DLD1 (cell line): ENCODE results near the gene A2M.
"Not testable (repeated sequence)": the region's sequence is repeated elsewhere in the genome, so short reads cannot be mapped to it uniquely, and the experiment has no call there.

Experiments
- in situ Hi-C: cut with HindIII; loops from 2 replicates; pipeline ENCODE4 v1.10.0; 2017; ENCODE audit warnings: low sequenced_read_pairs

Gene A2M

GRCh38 chr12:9115731-9116559, at the start of gene A2M:
Gene A2M, minus strand, starts transcription at chr12:9115919. Its CDS starts 70 bp downstream, at chr12:9115849.
- in situ Hi-C loops = no loop called here

- in situ Hi-C loops = no loop called here
Observed at GRCh38 chr12:9163392-9163791, 47.7 kb upstream of the A2M start.

DNA sequence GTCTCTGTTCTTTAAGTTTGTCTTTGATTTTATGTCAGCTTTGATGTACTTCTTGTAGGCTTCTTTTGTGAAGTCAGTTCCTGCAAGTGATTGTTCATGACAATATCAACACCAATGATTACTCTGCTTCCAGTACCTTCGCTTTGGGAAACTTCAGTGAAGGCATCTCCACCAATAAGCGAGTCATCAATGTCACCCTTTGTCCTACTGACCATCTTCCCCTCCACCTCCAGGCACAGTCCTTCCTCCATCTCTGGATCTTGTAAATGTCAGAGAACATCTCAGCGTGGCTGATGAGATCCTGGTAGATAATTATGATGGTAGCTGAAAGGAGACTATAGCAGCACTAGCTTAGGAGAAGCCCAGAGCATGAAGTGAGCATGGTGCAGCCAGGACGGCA, 40.4 kb upstream of the A2M start:
- in situ Hi-C loops = no loop called here

- in situ Hi-C loops = no loop called here
Observed at GRCh38 chr12:9149372-9149771, 33.7 kb upstream of the A2M start.

- in situ Hi-C loops = no loop called here
Observed at GRCh38 chr12:9148926-9149325, 33.2 kb upstream of the A2M start.

DNA sequence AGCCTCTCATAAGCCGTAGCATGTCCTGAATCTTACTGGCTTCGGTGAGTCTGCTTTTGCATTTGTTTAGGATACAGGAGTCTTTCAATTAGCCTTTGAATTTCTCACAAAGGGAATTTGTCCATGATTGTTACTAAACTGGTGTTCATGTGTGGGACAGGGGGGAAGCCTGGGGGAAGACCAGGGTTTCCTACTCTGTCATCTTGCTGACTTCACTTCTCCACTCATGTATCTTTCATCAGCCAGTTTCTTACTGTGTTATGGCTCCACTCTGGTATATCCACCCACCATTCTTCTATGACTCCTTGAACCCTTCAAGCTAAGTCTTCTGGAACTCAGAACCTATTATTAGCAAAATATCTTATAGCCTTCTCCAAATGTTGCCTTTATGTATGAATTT, 31.7 kb upstream of the A2M start:
- in situ Hi-C loops = no loop called here

DNA sequence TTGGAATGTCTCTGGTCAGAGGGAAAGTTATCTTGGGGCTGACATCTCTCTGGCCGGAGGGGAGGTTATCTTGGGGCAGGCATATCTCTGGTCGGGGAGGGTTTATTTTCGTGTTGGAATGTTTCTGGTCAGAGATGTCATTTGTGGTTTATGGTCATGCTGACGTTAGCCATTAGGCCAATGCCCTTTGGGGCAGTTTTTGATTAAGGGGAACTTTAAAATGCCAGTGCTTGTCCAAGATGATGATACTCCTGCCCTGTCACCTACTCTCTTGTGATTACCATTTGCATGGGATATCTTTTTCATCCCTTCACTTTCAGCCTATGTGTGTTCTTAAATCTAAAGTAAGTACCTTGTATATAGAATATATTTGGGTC, 29.0 kb upstream of the A2M start:
- in situ Hi-C loops = no loop called here

- in situ Hi-C loops = no loop called here
Observed at GRCh38 chr12:9143929-9144729, 28.4 kb upstream of the A2M start.

DNA sequence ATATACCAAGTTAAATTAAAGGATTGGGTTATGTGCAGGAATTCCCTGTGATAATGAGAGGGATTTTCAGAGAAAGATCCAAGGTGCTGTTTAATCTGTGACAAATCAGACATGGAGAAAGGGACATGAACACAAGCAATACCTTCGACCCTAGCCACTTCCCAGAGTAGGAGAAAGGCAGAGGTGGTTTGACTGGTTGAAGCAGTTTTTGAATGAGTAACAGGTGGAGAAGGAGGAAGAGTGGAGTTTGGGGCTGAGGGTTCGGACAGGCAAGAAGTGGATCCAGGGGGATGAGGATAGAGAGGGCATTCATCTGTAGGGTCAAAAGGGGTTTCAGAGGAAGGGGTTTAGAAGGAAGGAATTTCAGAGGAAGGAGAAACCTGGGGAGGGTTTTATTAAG, 27.4 kb upstream of the A2M start:
- in situ Hi-C loops = no loop called here

DNA sequence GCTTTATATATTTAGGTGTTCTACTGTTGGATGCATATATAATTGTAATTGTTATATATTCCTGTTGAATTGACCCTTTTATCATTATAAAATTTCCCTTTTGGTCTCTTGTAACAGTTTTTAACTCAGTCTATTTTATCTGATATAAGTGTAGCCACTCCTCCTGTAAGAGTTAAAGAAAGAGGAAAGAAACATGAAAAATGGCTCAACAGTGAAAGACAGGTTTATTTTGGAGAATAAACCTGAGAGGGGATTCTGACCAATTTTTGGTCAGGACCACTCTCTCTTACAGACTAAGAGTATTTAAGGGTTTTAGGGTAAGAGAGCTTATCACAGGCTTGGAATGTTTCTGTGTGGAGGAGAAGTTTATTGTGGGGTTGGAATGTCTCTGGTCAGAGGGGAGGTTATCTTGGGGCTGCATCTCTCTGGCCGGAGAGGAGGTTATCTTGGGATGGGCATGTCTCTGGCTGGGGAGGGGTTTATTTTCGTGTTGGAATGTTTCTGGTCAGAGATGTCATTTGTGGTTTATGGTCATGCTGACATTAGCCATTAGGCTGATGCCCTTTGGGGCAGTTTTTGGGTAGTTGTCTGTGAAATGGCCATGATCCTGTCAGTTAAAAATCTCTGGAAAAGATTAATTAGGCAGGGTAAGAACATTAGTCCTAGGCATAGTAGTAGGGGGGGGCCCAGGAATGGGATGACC, 24.0 kb upstream of the A2M start:
- in situ Hi-C loops = not testable (repeated sequence)

DNA sequence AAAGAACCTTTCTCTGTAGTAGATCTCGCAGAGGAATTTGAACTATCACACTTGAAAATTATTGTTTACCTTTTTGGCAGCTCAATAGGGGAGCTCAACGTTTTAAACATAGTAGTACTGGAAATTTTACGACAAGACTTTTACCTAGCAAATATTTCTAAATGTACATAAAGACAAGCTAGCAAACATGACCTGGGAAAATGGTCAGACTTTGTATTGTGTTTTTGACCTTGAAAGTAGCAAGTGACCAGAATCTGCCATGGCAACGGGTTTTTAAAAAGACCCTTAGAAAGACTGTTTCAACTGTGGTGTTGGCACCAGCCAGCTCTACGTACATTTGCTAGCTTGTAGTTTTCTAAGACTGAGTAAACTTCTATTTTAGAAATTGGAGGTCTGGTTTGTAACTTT, 20.2 kb upstream of the A2M start:
- in situ Hi-C loops = no loop called here

DNA sequence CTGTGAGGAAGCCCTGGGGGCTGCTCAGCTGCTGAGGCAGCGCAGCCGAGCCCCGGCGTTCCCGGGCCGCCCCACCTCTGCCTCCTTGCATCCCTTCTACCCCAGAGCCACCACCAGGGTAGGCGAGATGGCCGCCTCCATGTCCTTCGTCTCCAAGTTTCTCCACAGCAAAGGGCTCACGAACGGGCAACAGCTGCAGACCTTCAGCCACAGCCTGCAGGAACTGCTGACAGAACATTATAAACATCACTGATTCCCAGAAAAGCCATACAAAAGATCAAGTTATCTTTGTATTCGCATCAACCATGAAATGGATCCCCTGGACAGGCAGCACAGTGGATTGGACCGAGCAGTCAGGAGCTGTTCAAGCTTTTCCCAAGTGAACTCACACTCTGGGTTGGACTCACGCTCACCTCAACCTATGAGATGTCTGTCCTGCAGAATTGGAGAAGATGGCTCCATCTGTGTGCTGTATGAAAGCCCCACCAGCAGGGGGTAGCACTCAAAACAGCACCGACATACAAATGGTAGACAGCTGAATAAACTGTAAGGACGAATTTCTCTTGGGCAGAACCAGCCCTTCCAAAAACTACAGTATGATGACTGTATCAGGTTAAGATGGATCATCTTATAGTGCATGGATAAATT, 19.4 kb upstream of the A2M start:
- in situ Hi-C loops = no loop called here

GRCh38 chr12:9133216-9133916, 17.6 kb upstream of the A2M start:
- in situ Hi-C loops = no loop called here

- in situ Hi-C loops = no loop called here
Observed at GRCh38 chr12:9132008-9132535, 16.4 kb upstream of the A2M start.

DNA sequence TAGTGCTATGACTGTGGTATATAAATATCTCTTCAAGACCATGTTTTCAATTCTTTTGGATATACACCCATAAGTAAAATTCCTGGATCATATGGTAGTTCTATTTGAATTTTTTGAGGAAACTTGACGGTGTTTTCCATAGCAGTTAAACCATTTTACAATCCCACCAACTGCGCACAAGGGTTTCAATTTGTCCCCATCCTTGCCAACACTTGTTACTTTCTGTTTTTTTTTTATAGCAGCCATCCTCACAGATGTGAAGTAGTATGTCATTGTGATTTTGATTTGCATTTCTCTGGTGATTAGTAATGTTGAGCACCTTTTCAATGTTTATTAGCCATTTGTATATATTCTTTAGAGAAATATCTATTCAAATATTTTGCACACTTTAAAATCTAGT, 14.5 kb upstream of the A2M start:
- in situ Hi-C loops = no loop called here

DNA sequence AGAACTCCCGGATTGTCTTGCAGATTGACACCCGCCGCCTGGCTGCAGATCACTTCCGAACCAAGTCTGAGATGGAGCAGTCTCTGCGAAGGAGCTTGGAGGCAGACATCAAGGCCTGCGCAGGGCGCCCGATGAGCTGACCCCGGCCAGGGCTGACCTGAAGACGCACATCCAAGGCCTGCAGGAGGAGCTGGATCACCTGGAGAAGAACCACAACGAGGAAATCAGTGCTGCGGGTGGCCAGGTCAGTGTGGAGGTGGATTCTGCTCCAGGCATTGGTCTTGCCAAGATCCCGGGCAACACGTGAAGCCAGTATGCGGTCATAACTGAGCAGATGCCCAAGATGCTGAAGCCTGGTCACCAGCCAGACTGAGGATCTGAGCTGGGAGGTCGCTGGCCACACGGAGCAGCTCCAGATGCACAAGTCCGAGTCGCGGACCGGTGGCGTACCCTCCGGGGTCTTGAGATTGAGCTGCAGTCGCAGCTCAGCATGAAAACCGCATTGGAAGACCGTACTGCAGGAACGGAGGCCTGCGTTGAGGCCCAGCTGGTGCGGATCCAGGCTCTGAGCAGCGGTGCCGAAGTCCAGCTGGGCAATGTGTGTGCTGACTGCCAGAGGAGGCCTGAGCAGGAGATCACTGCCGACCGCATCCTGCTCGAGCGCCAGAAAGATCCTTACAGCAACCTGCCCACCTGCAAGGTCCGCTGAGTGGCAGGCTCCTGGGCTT, 12.4 kb upstream of the A2M start:
- in situ Hi-C loops = no loop called here

DNA sequence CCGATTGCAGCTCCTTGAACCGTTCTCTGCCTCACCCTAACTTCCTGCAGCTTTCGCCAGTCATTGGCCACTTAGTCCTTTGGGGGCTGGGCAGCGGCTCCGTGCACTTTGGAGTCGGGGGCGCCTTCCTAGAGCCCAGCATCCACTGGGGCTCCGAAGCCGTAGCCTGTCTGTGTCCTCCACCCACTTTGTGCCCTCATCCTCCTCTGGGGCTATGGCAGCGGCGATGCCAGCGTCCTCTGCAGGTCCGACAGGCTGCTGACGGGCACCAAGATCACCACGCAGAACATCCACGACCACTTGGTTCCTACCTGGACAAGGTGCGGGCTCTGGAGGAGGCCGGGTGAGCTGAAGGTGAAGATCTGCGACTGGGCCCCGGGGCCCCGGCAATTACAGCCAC, 11.8 kb upstream of the A2M start:
- in situ Hi-C loops = no loop called here

GRCh38 chr12:9124383-9125031, 8.8 kb upstream of the A2M start:
- in situ Hi-C loops = no loop called here

GRCh38 chr12:9123781-9124382, 8.2 kb upstream of the A2M start:
- in situ Hi-C loops = no loop called here
